Measurements from ENCODE around the gene ZNF407. TPM values are rescaled to one million over a fixed set of nuclear protein-coding genes. Genes with fewer than 3 reads are reported as not detected.

The ZNF407 gene
- polyA plus RNA-seq, 2 donors: 2.2 to 2.6 TPM

DNA sequence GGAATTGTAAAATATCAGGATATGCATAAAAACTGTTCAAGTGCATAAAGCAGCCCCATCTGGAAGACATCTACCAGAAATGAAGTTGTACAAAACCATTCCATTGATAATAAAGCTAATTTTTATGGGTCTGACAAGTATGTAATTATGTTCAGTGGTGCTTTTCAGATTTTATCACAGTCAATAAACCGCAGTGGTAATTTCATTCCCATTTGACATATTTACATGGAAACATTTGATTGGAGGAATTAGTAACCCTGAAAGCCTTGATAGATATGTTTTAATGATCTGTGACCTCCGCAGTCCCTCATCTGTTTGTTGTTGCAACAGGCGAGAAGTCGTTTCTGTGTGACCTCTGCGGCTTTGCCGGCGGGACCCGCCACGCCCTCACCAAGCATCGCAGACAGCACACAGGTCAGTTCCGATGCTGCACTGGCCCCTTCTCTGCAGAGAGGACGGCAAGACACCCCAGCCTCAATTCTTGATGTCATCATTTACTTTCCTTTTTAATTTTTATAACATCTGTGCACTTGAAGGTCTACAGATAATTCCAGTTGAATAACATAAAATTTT is 283.1 kb downstream of the ZNF407 start:
- Histone ChIP-seq H3K27me3 (ENCODE audit: control insufficient read depth in 1 of 2, insufficient read depth in 2 of 2, low read length in 2 of 2) (no peaks in the 10 kb centered on the region), H3K4me1 (ENCODE audit: control insufficient read depth in 2 of 2, insufficient read depth in 2 of 2, low read length in 1 of 2) (no peaks in the 10 kb centered on the region), H3K9me3 (ENCODE audit: control insufficient read depth in 2 of 2, insufficient read depth in 1 of 2, low read depth in 1 of 2, low read length in 1 of 2) (no peaks in the 10 kb centered on the region), H3K27ac (ENCODE audit: low read depth in 2 of 2, low read length in 1 of 2) (no peak overlapping the region), H3K36me3 (ENCODE audit: control insufficient read depth in 2 of 2, insufficient read depth in 2 of 2, low read length in 1 of 2) (peaks cover 0 to 7% of the 10 kb centered on the region in 2 donors), H3K4me3 (ENCODE audit: low read depth in 1 of 2, low read length in 2 of 2) (no peak overlapping the region)
- whole genome bisulfite sequencing, 2 donors: 83 to 85% methylated on average over 12 of the region's 12 CpGs

DNA sequence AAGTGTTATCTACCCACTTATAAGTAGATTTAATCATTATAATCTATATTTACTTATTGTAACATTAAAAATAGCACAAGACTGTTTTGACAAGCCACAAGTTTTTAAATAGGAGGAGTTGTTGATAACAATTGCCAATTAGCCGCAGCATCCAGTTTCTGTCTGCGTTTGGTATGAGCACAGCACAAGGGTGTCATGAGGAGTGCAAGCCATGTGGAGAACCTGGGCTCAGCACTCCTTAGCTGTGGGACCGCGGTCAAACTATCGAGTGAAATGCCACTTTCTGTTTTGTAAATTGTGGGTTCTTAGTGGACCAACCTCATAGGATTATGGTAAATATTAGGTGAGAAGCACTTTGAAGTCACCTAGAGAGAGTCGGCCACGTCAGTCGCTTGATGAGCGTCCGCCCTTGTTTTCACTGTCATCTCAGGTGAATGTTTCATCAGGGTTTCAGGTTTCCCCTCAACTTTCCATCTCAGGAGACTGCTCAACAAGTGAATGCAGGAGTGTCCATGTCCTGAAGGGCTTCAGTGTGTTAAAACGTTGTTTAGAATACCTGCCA is 294.5 kb downstream of the ZNF407 start:
- H3K4me1 ChIP-seq (ENCODE audit: control insufficient read depth in 2 of 2, insufficient read depth in 2 of 2, low read length in 1 of 2): no peaks in the 10 kb centered on the region
- H3K27me3 ChIP-seq (ENCODE audit: control insufficient read depth in 1 of 2, insufficient read depth in 2 of 2, low read length in 2 of 2): no peaks in the 10 kb centered on the region
- H3K4me3 ChIP-seq (ENCODE audit: low read depth in 1 of 2, low read length in 2 of 2): no peak overlapping the region
- no peak overlapping the region for H3K27ac ChIP-seq (ENCODE audit: low read depth in 2 of 2, low read length in 1 of 2)
- peaks cover 0 to 8% of the 10 kb centered on the region in 2 donors for H3K36me3 ChIP-seq (ENCODE audit: control insufficient read depth in 2 of 2, insufficient read depth in 2 of 2, low read length in 1 of 2)
- no peaks in the 10 kb centered on the region for H3K9me3 ChIP-seq (ENCODE audit: control insufficient read depth in 2 of 2, insufficient read depth in 1 of 2, low read depth in 1 of 2, low read length in 1 of 2)
- 94 to 95% methylated on average over 11 of the region's 11 CpGs for WGBS, 2 donors

GRCh38 chr18:74895686-74896085 is 298.0 kb downstream of the ZNF407 start:
- Histone ChIP-seq H3K4me1 (ENCODE audit: control insufficient read depth in 2 of 2, insufficient read depth in 2 of 2, low read length in 1 of 2) (no peaks in the 10 kb centered on the region), H3K27ac (ENCODE audit: low read depth in 2 of 2, low read length in 1 of 2) (no peak overlapping the region), H3K9me3 (ENCODE audit: control insufficient read depth in 2 of 2, insufficient read depth in 1 of 2, low read depth in 1 of 2, low read length in 1 of 2) (no peaks in the 10 kb centered on the region), H3K36me3 (ENCODE audit: control insufficient read depth in 2 of 2, insufficient read depth in 2 of 2, low read length in 1 of 2) (peaks cover 0 to 7% of the 10 kb centered on the region in 2 donors), H3K27me3 (ENCODE audit: control insufficient read depth in 1 of 2, insufficient read depth in 2 of 2, low read length in 2 of 2) (no peaks in the 10 kb centered on the region), H3K4me3 (ENCODE audit: low read depth in 1 of 2, low read length in 2 of 2) (no peak overlapping the region)
- WGBS, 2 donors: 66 to 75% methylated on average over 1 of the region's 1 CpG

DNA sequence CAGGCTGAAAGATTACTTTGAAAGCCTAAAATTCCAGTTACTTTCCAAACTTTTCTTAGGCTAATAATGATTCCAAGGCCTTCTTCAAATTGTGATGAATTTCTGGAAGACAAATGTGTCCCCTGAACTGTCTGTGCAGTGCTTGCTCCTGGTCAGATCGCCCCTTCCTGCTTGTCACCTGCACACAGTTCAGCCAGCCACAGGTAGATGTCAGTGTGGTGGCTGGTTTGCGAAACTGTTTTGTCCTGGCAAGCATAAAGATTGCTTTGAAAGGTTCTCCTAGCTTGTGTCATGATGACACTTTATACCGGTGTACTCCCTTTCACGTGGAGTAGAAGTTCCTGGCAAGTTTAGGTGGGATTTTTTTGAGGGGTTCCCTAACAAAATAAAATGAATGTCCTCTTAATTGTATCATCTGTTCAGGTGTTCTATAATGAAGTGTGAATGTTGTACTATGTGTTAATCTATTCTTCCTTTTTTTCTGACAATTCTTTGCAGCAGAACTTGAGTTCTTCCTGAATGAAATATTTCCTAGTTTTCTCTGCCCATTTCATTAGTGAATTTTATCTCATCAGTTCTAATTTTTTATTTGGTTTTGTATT is 298.8 kb downstream of the ZNF407 start:
- H3K4me3 ChIP-seq (ENCODE audit: low read depth in 1 of 2, low read length in 2 of 2): no peak overlapping the region
- no peaks in the 10 kb centered on the region for H3K4me1 ChIP-seq (ENCODE audit: control insufficient read depth in 2 of 2, insufficient read depth in 2 of 2, low read length in 1 of 2)
- 31 to 38% methylated on average over 4 of the region's 4 CpGs for WGBS, 2 donors
- H3K9me3 ChIP-seq (ENCODE audit: control insufficient read depth in 2 of 2, insufficient read depth in 1 of 2, low read depth in 1 of 2, low read length in 1 of 2): no peaks in the 10 kb centered on the region
- no peak overlapping the region for H3K27ac ChIP-seq (ENCODE audit: low read depth in 2 of 2, low read length in 1 of 2)
- peaks cover 0 to 2% of the 10 kb centered on the region in 2 donors for H3K36me3 ChIP-seq (ENCODE audit: control insufficient read depth in 2 of 2, insufficient read depth in 2 of 2, low read length in 1 of 2)
- no peaks in the 10 kb centered on the region for H3K27me3 ChIP-seq (ENCODE audit: control insufficient read depth in 1 of 2, insufficient read depth in 2 of 2, low read length in 2 of 2)

DNA sequence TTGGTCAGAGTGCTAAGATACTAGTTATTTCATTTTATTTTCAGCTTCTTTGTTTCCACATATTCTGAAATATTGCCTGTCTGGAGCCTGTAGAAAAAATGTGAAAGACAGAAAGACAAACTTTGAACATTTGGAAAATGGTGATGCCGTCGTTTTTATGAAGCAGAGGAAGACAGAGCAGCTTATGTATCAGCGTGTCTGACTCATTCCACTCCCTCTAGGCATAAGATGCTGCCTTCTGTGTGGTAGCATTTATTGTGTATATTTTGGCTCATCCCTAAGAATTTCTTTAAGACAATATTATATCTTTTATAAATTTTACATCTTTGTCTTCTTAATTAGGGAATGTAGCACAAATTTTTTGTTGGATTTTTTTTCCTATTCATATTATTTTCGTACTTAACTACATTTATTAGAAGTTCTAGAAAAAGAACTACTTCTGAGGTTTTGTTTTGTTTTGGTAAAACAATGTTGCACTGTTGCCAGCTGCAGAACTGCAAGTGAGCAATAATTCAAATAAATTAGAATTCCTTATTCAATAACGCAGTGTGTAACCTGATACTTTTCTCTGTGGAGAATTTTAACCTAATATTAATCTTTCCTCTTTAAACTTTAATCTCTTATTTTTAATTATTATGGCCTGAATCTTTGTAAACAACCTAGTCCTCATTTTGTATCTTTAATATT is 300.4 kb downstream of the ZNF407 start:
- Histone ChIP-seq H3K27me3 (ENCODE audit: control insufficient read depth in 1 of 2, insufficient read depth in 2 of 2, low read length in 2 of 2) (no peaks in the 10 kb centered on the region), H3K4me3 (ENCODE audit: low read depth in 1 of 2, low read length in 2 of 2) (no peak overlapping the region), H3K36me3 (ENCODE audit: control insufficient read depth in 2 of 2, insufficient read depth in 2 of 2, low read length in 1 of 2) (no peaks in the 10 kb centered on the region), H3K9me3 (ENCODE audit: control insufficient read depth in 2 of 2, insufficient read depth in 1 of 2, low read depth in 1 of 2, low read length in 1 of 2) (no peaks in the 10 kb centered on the region), H3K27ac (ENCODE audit: low read depth in 2 of 2, low read length in 1 of 2) (no peak overlapping the region), H3K4me1 (ENCODE audit: control insufficient read depth in 2 of 2, insufficient read depth in 2 of 2, low read length in 1 of 2) (no peaks in the 10 kb centered on the region)
- 66 to 80% methylated on average over 5 of the region's 5 CpGs for WGBS, 2 donors

- Histone ChIP-seq H3K27ac (ENCODE audit: low read depth in 2 of 2, low read length in 1 of 2) (no peak overlapping the region), H3K4me1 (ENCODE audit: control insufficient read depth in 2 of 2, insufficient read depth in 2 of 2, low read length in 1 of 2) (no peaks in the 10 kb centered on the region), H3K9me3 (ENCODE audit: control insufficient read depth in 2 of 2, insufficient read depth in 1 of 2, low read depth in 1 of 2, low read length in 1 of 2) (no peaks in the 10 kb centered on the region), H3K36me3 (ENCODE audit: control insufficient read depth in 2 of 2, insufficient read depth in 2 of 2, low read length in 1 of 2) (no peaks in the 10 kb centered on the region), H3K4me3 (ENCODE audit: low read depth in 1 of 2, low read length in 2 of 2) (no peak overlapping the region), H3K27me3 (ENCODE audit: control insufficient read depth in 1 of 2, insufficient read depth in 2 of 2, low read length in 2 of 2) (no peaks in the 10 kb centered on the region)
- 82 to 86% methylated on average over 3 of the region's 3 CpGs for WGBS, 2 donors
These were observed 301.3 kb downstream of the ZNF407 start for GRCh38 chr18:74898965-74899364.

GRCh38 chr18:74899554-74899953 is 301.9 kb downstream of the ZNF407 start:
- no peak overlapping the region for H3K4me3 ChIP-seq (ENCODE audit: low read depth in 1 of 2, low read length in 2 of 2)
- 93% methylated on average over 5 of the region's 5 CpGs for WGBS, 2 donors

GRCh38 chr18:74901362-74902146 is 303.9 kb downstream of the ZNF407 start:
- no peak overlapping the region for H3K27ac ChIP-seq (ENCODE audit: low read depth in 2 of 2, low read length in 1 of 2)
- no peaks in the 10 kb centered on the region for H3K27me3 ChIP-seq (ENCODE audit: control insufficient read depth in 1 of 2, insufficient read depth in 2 of 2, low read length in 2 of 2)
- H3K36me3 ChIP-seq (ENCODE audit: control insufficient read depth in 2 of 2, insufficient read depth in 2 of 2, low read length in 1 of 2): no peaks in the 10 kb centered on the region
- no peaks in the 10 kb centered on the region for H3K9me3 ChIP-seq (ENCODE audit: control insufficient read depth in 2 of 2, insufficient read depth in 1 of 2, low read depth in 1 of 2, low read length in 1 of 2)
- H3K4me1 ChIP-seq (ENCODE audit: control insufficient read depth in 2 of 2, insufficient read depth in 2 of 2, low read length in 1 of 2): no peaks in the 10 kb centered on the region
- WGBS, 2 donors: 83 to 89% methylated on average over 4 of the region's 4 CpGs
- no peak overlapping the region for H3K4me3 ChIP-seq (ENCODE audit: low read depth in 1 of 2, low read length in 2 of 2)

More at GRCh38 chr18:74899554-74899953, 301.9 kb downstream of the ZNF407 start:
- H3K9me3 ChIP-seq (ENCODE audit: control insufficient read depth in 2 of 2, insufficient read depth in 1 of 2, low read depth in 1 of 2, low read length in 1 of 2): no peaks in the 10 kb centered on the region
- H3K4me1 ChIP-seq (ENCODE audit: control insufficient read depth in 2 of 2, insufficient read depth in 2 of 2, low read length in 1 of 2): no peaks in the 10 kb centered on the region
- no peaks in the 10 kb centered on the region for H3K27me3 ChIP-seq (ENCODE audit: control insufficient read depth in 1 of 2, insufficient read depth in 2 of 2, low read length in 2 of 2)
- H3K27ac ChIP-seq (ENCODE audit: low read depth in 2 of 2, low read length in 1 of 2): no peak overlapping the region
- H3K36me3 ChIP-seq (ENCODE audit: control insufficient read depth in 2 of 2, insufficient read depth in 2 of 2, low read length in 1 of 2): no peaks in the 10 kb centered on the region

DNA sequence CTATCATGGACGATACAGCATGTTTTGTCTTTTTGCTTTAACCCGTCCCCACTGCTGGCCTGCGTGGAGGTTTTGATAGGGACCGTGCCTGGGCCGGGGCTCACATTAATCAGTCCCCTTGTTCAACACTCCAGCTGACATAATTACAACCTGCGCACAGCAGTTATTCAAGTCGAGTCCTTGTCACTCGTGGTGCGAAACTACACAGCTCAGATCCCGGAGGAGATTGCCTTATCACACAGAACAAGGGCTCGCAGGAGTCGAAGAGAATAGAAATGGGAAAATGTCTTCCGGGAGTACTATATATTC is 304.4 kb downstream of the ZNF407 start:
- Histone ChIP-seq H3K4me3 (ENCODE audit: low read depth in 1 of 2, low read length in 2 of 2) (no peak overlapping the region), H3K27ac (ENCODE audit: low read depth in 2 of 2, low read length in 1 of 2) (no peak overlapping the region), H3K4me1 (ENCODE audit: control insufficient read depth in 2 of 2, insufficient read depth in 2 of 2, low read length in 1 of 2) (no peaks in the 10 kb centered on the region), H3K9me3 (ENCODE audit: control insufficient read depth in 2 of 2, insufficient read depth in 1 of 2, low read depth in 1 of 2, low read length in 1 of 2) (no peaks in the 10 kb centered on the region), H3K27me3 (ENCODE audit: control insufficient read depth in 1 of 2, insufficient read depth in 2 of 2, low read length in 2 of 2) (no peaks in the 10 kb centered on the region), H3K36me3 (ENCODE audit: control insufficient read depth in 2 of 2, insufficient read depth in 2 of 2, low read length in 1 of 2) (no peaks in the 10 kb centered on the region)
- 87 to 90% methylated on average over 13 of the region's 13 CpGs for WGBS, 2 donors
